Activated CD4-positive, alpha-beta T cell treated with anti-CD3 and anti-CD28 coated beads, Interleukin-2, amount 10 ng/mL, durations not matched to agents 24 days and 14 days (primary cell): ENCODE results near the gene BMP8A. TPM values are rescaled to one million over a fixed set of nuclear protein-coding genes. Genes with fewer than 3 reads are reported as not detected.
"Not testable (repeated sequence)": the region's sequence is repeated elsewhere in the genome, so short reads cannot be mapped to it uniquely, and the experiment has no call there.

ENCODE experiments used
- DNase-seq: peaks from one replicate; pipeline ENCODE4 v3.0.0; 2022
- H3K27ac Mint-ChIP-seq: one replicate; pipeline ENCODE4 v1.8.0; 2022; ENCODE audit warnings: mild to moderate bottlenecking, mixed read lengths
- H3K27me3 Mint-ChIP-seq: one replicate; pipeline ENCODE4 v1.8.0; 2022; ENCODE audit warnings: mixed read lengths
- H3K36me3 Mint-ChIP-seq: one replicate; pipeline ENCODE4 v1.8.0; 2022; ENCODE audit warnings: low read depth, mild to moderate bottlenecking, mixed read lengths
- H3K4me1 Mint-ChIP-seq: one replicate; pipeline ENCODE4 v1.8.0; 2021; ENCODE audit warnings: mixed read lengths
- H3K4me3 Mint-ChIP-seq: one replicate; pipeline ENCODE4 v1.8.0; 2022; ENCODE audit warnings: mild to moderate bottlenecking, moderate library complexity, mixed read lengths
- H3K9me3 Mint-ChIP-seq: one replicate; pipeline ENCODE4 v1.8.0; 2021; ENCODE audit warnings: mixed read lengths
- intact Hi-C: fragments of 100-400 bp; cut with micrococcal nuclease; formaldehyde crosslinking; loops from one replicate; pipeline ENCODE4 v1.15.1; 2023
- total RNA-seq: library from RNA; stranded (reverse); gene quantifications from 2 replicates; pipeline ENCODE4 v1.2.3, GENCODE V29; 2022

BMP8A gene
- total RNA-seq = not detected in 2 replicates

DNA sequence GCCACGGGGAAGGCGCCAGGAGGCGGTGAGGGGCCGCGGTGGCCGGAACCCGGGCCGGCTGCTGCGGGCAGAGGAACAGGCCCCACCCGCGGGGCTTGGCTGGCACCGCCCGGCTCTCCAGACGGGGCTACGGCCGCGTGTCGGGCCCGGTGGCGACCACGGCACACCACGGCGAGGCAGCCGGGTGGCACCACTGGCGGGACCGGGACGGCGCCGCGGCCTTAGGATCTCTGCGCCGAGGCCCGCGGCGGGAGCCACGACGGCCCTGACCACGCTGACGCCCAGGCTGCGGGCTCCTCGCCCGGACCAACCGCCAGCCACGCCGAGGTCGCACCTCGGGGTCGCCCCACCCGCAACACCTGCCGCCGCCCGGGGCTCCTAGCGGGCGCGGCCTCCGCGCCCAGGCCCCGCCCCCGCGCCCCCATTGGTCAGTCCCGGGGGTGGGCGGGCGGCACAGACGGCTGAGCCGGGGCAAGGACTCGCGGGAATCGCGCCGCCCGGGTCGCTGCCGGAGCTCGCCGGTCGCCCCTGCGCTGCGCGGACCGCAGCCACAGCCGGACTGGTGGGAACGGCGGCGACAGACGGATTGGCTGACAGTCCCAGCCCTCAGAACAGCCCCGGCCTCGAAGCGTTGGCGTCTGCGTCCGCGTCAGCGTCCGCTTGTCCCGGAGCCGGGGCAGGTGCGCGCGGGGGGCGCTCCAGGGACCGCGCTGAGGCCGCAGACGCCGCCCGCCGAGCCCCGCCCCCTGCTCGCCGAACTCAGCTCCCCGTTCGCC, at the start of gene BMP8A:
Gene BMP8A, plus strand, starts transcription at position 491 of the 776 bp plus-strand sequence. CDS start 356 bp downstream, outside the sequence.
- DNase-seq = peak; percentile 93
- Mint-ChIP-seq H3K4me3 (peak within 1 kb of the TSS; percentile 66), H3K4me1 (peaks cover 3% of the 10 kb centered on the region), H3K9me3 (no peaks in the 10 kb centered on the region), H3K27me3 (peaks cover 31% of the 10 kb centered on the region), H3K36me3 (peaks cover 7% of the 10 kb centered on the region), H3K27ac (no peak within 1 kb of the TSS)
- intact Hi-C loops = no loop called here

DNA sequence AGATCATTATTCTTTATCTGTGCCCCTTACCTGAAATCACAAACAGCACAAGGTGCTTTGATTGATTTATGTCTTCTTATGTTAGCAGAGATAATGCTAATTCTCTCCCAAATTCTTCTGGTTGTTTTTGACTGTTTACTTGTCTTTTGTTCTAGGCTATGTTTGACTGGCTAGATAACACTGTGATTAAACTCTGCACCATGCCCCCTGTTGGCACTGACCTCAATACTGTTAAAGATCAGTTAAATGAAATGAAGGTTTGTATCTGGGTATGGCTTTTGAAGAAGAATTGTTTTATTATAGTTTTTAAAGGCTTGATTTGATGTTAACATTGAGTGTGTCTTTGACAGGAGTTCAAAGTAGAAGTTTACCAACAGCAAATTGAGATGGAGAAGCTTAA, 49.6 kb upstream of the BMP8A start:
- no peaks in the 10 kb centered on the region for H3K9me3 Mint-ChIP-seq
- no peaks in the 10 kb centered on the region for H3K27me3 Mint-ChIP-seq
- H3K36me3 Mint-ChIP-seq = peaks cover 65% of the 10 kb centered on the region
- intact Hi-C loops = no loop called here
- no peak overlapping the region for H3K4me3 Mint-ChIP-seq
- no peak for DNase-seq
- no peak overlapping the region for H3K27ac Mint-ChIP-seq
- H3K4me1 Mint-ChIP-seq = no peaks in the 10 kb centered on the region

- intact Hi-C loops = no loop called here
- Mint-ChIP-seq H3K27ac (no peak overlapping the region), H3K9me3 (no peaks in the 10 kb centered on the region), H3K27me3 (no peaks in the 10 kb centered on the region), H3K36me3 (peaks cover 73% of the 10 kb centered on the region), H3K4me1 (no peaks in the 10 kb centered on the region), H3K4me3 (no peak overlapping the region)
- DNase-seq = no peak
These were observed 45.9 kb upstream of the BMP8A start for GRCh38 chr1:39445573-39445972.

GRCh38 chr1:39446986-39447567, 44.4 kb upstream of the BMP8A start:
- intact Hi-C loops = no loop called here
- H3K9me3 Mint-ChIP-seq = no peaks in the 10 kb centered on the region

DNA sequence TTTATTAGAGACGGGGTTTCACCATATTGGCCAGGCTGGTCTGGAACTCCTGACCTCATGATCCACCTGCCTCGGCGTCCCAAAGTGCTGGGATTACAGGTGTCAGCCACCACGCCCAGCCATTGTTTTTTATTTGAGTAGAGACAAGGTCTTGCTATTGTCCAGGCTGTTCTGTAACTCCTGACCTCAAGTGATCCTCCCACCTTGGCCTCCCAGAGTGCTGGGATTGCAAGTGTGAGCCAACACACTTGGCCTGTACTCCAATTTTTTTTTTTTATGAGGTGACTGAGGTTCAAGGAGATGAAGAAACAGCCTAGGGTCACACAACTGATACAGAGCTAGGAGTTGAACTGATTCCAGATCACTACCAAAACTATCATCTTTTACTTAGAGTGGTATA, 41.4 kb upstream of the BMP8A start:
- H3K9me3 Mint-ChIP-seq, DNase-seq, intact Hi-C loops, H3K27me3 Mint-ChIP-seq, H3K27ac Mint-ChIP-seq, H3K4me3 Mint-ChIP-seq: not testable (repeated sequence)
- Mint-ChIP-seq H3K36me3 (peaks cover 71% of the 10 kb centered on the region), H3K4me1 (peaks cover 11% of the 10 kb centered on the region)

More at GRCh38 chr1:39446986-39447567, 44.4 kb upstream of the BMP8A start:
- no peak overlapping the region for H3K4me3 Mint-ChIP-seq
- H3K4me1 Mint-ChIP-seq = peaks cover 10% of the 10 kb centered on the region
- H3K27ac Mint-ChIP-seq = no peak overlapping the region
- no peaks in the 10 kb centered on the region for H3K27me3 Mint-ChIP-seq
- H3K36me3 Mint-ChIP-seq = peaks cover 75% of the 10 kb centered on the region
- DNase-seq = no peak

GRCh38 chr1:39450956-39451606, 40.4 kb upstream of the BMP8A start:
- no peaks in the 10 kb centered on the region for H3K9me3 Mint-ChIP-seq
- DNase-seq = no peak
- H3K27me3 Mint-ChIP-seq = no peaks in the 10 kb centered on the region
- H3K4me3 Mint-ChIP-seq = no peak overlapping the region
- intact Hi-C loops = no loop called here
- H3K36me3 Mint-ChIP-seq = peaks cover 70% of the 10 kb centered on the region
- peak overlapping the region; percentile 59 for H3K27ac Mint-ChIP-seq
- peaks cover 11% of the 10 kb centered on the region for H3K4me1 Mint-ChIP-seq

DNA sequence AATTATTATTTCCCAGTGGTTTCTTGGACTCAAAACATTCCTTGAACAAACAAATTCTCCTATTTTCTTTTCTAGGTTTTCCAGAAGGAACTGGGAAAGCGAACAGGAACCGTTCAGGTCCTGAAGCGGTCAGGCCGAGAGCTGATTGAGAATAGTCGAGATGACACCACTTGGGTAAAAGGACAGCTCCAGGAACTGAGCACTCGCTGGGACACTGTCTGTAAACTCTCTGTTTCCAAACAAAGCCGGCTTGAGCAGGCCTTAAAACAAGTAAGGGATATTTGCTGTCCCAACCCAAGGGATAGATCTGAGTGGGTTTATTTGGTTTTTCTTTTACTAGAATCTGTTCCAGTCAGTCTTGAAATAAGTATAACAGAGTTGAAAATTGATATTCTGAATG, 39.4 kb upstream of the BMP8A start:
- Mint-ChIP-seq H3K27ac (peak overlapping the region; percentile 30), H3K4me3 (no peak overlapping the region), H3K36me3 (peaks cover 75% of the 10 kb centered on the region), H3K4me1 (peaks cover 11% of the 10 kb centered on the region), H3K27me3 (no peaks in the 10 kb centered on the region), H3K9me3 (no peaks in the 10 kb centered on the region)
- intact Hi-C loops = no loop called here
- DNase-seq = no peak

DNA sequence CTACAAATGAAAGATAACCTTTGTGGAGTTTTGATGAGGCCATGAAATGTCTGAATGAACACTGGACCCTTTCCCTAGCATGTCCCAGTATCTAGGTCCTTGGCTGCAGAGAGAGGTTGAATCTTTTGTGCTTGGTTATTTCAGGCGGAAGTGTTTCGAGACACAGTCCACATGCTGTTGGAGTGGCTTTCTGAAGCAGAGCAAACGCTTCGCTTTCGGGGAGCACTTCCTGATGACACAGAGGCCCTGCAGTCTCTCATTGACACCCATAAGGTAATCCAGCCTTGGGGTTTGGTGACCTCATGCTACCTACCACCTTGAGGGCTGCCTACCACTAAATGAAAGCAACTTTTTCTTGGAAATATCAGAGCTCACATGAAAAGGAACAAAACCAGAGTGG, 38.9 kb upstream of the BMP8A start:
- Mint-ChIP-seq H3K9me3 (no peaks in the 10 kb centered on the region), H3K27ac (no peak overlapping the region), H3K4me3 (no peak overlapping the region), H3K4me1 (peaks cover 11% of the 10 kb centered on the region), H3K36me3 (peaks cover 75% of the 10 kb centered on the region), H3K27me3 (no peaks in the 10 kb centered on the region)
- DNase-seq = peak; percentile 69
- intact Hi-C loops = no loop called here

DNA sequence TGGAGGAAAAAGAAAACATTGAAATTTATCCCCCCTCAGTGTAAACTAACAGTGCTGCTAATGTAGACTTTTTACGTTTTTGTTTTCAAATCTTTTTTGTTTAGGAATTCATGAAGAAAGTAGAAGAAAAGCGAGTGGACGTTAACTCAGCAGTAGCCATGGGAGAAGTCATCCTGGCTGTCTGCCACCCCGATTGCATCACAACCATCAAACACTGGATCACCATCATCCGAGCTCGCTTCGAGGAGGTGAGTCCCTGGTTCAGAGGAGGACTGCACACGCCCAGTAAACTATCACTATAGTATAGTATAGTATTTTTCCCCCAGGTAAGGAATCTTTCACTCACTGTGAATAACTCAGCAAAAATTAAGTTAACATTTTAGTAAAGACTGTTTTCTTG, 37.8 kb upstream of the BMP8A start:
- H3K4me1 Mint-ChIP-seq = peaks cover 11% of the 10 kb centered on the region
- no peak overlapping the region for H3K27ac Mint-ChIP-seq

GRCh38 chr1:39458991-39459390, 32.4 kb upstream of the BMP8A start:
- H3K4me1 Mint-ChIP-seq = no peaks in the 10 kb centered on the region
- no peak overlapping the region for H3K4me3 Mint-ChIP-seq
- no peaks in the 10 kb centered on the region for H3K27me3 Mint-ChIP-seq
- DNase-seq = no peak
- no peaks in the 10 kb centered on the region for H3K9me3 Mint-ChIP-seq
- H3K27ac Mint-ChIP-seq = no peak overlapping the region
- intact Hi-C loops = no loop called here
- H3K36me3 Mint-ChIP-seq = peaks cover 79% of the 10 kb centered on the region

More for the DNA sequence above, 37.8 kb upstream of the BMP8A start:
- Mint-ChIP-seq H3K9me3 (no peaks in the 10 kb centered on the region), H3K27me3 (no peaks in the 10 kb centered on the region), H3K4me3 (no peak overlapping the region), H3K36me3 (peaks cover 76% of the 10 kb centered on the region)
- no peak for DNase-seq
- intact Hi-C loops = no loop called here

DNA sequence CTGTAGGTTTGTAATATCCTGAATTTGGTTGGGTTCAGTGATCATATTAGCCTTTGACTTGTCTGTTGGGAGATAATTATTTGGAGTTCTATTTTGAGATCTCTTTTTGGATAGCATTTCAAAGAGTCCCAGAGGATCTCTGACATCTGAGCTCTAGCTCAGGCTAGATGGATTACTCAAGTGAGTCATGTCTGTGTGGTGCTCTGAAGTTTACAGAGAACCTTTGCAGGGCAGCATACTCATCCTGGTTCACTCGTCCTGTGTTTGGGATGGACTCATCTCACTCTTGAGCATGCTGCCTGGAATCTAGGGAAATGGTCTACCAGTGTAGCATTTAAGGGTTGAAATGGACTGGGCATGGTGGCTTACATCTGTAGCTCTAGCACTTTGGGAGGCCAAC, 29.4 kb upstream of the BMP8A start:
- Mint-ChIP-seq H3K4me3 (no peak overlapping the region), H3K27me3 (no peaks in the 10 kb centered on the region), H3K4me1 (no peaks in the 10 kb centered on the region), H3K36me3 (peaks cover 65% of the 10 kb centered on the region), H3K9me3 (no peaks in the 10 kb centered on the region), H3K27ac (no peak overlapping the region)
- DNase-seq = no peak
- intact Hi-C loops = no loop called here

- Mint-ChIP-seq H3K4me3 (no peak overlapping the region), H3K9me3 (no peaks in the 10 kb centered on the region), H3K27me3 (no peaks in the 10 kb centered on the region), H3K4me1 (no peaks in the 10 kb centered on the region), H3K27ac (no peak overlapping the region), H3K36me3 (peaks cover 50% of the 10 kb centered on the region)
- DNase-seq = no peak
- intact Hi-C loops = no loop called here
These were observed 24.9 kb upstream of the BMP8A start for GRCh38 chr1:39466413-39467107.

DNA sequence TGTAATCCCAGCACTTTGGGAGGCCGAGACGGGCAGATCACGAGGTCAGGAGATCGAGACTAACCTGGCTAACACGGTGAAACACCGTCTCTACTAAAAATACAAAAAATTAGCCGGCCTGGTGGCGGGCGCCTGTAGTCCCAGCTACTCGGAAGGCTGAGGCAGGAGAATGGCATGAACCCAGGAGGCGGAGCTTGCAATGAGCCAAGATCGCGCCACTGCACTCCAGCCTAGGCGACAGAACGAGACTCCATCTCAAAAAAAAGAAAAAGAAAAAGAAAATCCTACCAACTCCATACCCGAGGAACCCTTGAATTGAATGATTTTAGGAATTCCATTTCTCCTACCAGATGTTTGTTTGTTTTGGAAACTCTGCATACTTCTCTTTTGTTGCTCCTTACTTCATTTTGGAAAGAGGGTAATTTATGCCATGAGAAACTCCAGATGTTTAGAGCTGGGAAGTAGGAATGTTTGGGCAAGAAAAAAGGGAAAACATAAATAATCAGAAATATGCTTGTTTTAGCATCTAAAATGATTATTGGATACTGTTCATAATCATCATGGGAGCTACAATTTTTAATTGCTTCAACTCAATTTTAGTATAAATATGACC, 24.2 kb upstream of the BMP8A start:
- H3K27me3 Mint-ChIP-seq, H3K27ac Mint-ChIP-seq, H3K4me1 Mint-ChIP-seq, intact Hi-C loops, DNase-seq, H3K9me3 Mint-ChIP-seq, H3K4me3 Mint-ChIP-seq: not testable (repeated sequence)
- peaks cover 49% of the 10 kb centered on the region for H3K36me3 Mint-ChIP-seq
